Mucosa of gallbladder (tissue), 1 donor: Measurements from ENCODE around the gene ARID1B. TPM values are rescaled to one million over a fixed set of nuclear protein-coding genes. Genes with fewer than 3 reads are reported as not detected.
A peak's percentile ranks its signal among the peaks of the same experiment; 100 is the strongest.

Experiments
- DNase-seq: peaks from one replicate; pipeline ENCODE4 v3.0.0-alpha.2; 2020; ENCODE audit warnings: low spot score
- total RNA-seq: library from RNA; stranded (reverse); gene quantifications from one replicate; pipeline ENCODE4 v1.2.1, GENCODE V29; 2021
- donor health status: DM: no; HTN: no; CAD: no.

The ARID1B gene
- total RNA-seq, 1 donor from 2014 or later: 101 TPM

GRCh38 chr6:157224178-157224950 is 447.2 kb downstream of the ARID1B start:
- DNase-seq: no peak

- DNase-seq: no peak
These were observed 447.9 kb downstream of the ARID1B start for GRCh38 chr6:157224951-157225574.

- DNase-seq: no peak
These were observed 448.4 kb downstream of the ARID1B start for GRCh38 chr6:157225575-157225995.

GRCh38 chr6:157226026-157226625 is 448.9 kb downstream of the ARID1B start:
- no peak for DNase-seq

- no peak for DNase-seq
These were observed 449.6 kb downstream of the ARID1B start for GRCh38 chr6:157226761-157227160.

- DNase-seq: no peak
These were observed 450.3 kb downstream of the ARID1B start for GRCh38 chr6:157227202-157228166.

- DNase-seq: no peak
These were observed 451.4 kb downstream of the ARID1B start for GRCh38 chr6:157228426-157229131.

- no peak for DNase-seq
These were observed 452.0 kb downstream of the ARID1B start for GRCh38 chr6:157229132-157229618.

GRCh38 chr6:157229713-157230112 is 452.5 kb downstream of the ARID1B start:
- DNase-seq: no peak

- DNase-seq: no peak
These were observed 453.7 kb downstream of the ARID1B start for GRCh38 chr6:157230910-157231309.

- DNase-seq: no peak
These were observed 455.1 kb downstream of the ARID1B start for GRCh38 chr6:157232161-157232895.

GRCh38 chr6:157233156-157233555 is 456.0 kb downstream of the ARID1B start:
- no peak for DNase-seq

GRCh38 chr6:157233686-157234085 is 456.5 kb downstream of the ARID1B start:
- DNase-seq: no peak

GRCh38 chr6:157235600-157236039 is 458.4 kb downstream of the ARID1B start:
- peak; percentile 67 for DNase-seq

- DNase-seq: no peak
These were observed 459.0 kb downstream of the ARID1B start for GRCh38 chr6:157236040-157236725.

GRCh38 chr6:157238346-157238745 is 461.2 kb downstream of the ARID1B start:
- no peak for DNase-seq

GRCh38 chr6:157239148-157239547 is 462.0 kb downstream of the ARID1B start:
- no peak for DNase-seq

GRCh38 chr6:157239671-157240058 is 462.5 kb downstream of the ARID1B start:
- DNase-seq: no peak
